GM10266 (cell line): ENCODE data around the gene ABHD15.

Source experiments
- DNase-seq: peaks from one replicate; pipeline ENCODE4 v3.0.0; 2012; ENCODE audit errors: extremely low spot score
- CTCF ChIP-seq: IDR thresholded peaks from 2 replicates; pipeline ENCODE4 v1.5.1; 2012; ENCODE audit warnings: mild to moderate bottlenecking, low read depth; ENCODE audit not compliant: control insufficient read depth, insufficient read depth; ENCODE audit errors: missing control alignments

The ABHD15 gene

GRCh38 chr17:29593591-29594518 lies 27.0 kb upstream of the ABHD15 start:
- peak; percentile 36 for TF ChIP-seq CTCF
- DNase-seq, result peak; percentile 56

GRCh38 chr17:29592850-29593551 lies 26.2 kb upstream of the ABHD15 start, which contains the start of gene ANKRD13B:
Gene ANKRD13B, plus strand, starts transcription at chr17:29593132. Its CDS starts 490 bp downstream, at chr17:29593622.
- DNase-seq, result peak; percentile 77
- no peak for TF ChIP-seq CTCF

- TF ChIP-seq CTCF, result peak; percentile 98
- peak; percentile 94 for DNase-seq
These were observed 25.1 kb upstream of the ABHD15 start for GRCh38 chr17:29591737-29592608.

- TF ChIP-seq CTCF, result no peak
- peak; percentile 64 for DNase-seq
These were observed 24.4 kb upstream of the ABHD15 start for GRCh38 chr17:29591146-29591736.

- no peak for TF ChIP-seq CTCF
- DNase-seq, result peak; percentile 69
These were observed 23.7 kb upstream of the ABHD15 start for GRCh38 chr17:29590411-29591145.
